SIG-M5 treated with dmso at 0.1 percent for 504 hours (cell line): ENCODE measurements around the gene CXCR4.
"Not testable (repeated sequence)": the region's sequence is repeated elsewhere in the genome, so short reads cannot be mapped to it uniquely, and the experiment has no call there.

Experiments
- DNase-seq: peaks from one replicate; lab custom pipeline; 2025; ENCODE audit not compliant: unreplicated experiment; lab: John Stamatoyannopoulos, UW

CXCR4 gene

DNA sequence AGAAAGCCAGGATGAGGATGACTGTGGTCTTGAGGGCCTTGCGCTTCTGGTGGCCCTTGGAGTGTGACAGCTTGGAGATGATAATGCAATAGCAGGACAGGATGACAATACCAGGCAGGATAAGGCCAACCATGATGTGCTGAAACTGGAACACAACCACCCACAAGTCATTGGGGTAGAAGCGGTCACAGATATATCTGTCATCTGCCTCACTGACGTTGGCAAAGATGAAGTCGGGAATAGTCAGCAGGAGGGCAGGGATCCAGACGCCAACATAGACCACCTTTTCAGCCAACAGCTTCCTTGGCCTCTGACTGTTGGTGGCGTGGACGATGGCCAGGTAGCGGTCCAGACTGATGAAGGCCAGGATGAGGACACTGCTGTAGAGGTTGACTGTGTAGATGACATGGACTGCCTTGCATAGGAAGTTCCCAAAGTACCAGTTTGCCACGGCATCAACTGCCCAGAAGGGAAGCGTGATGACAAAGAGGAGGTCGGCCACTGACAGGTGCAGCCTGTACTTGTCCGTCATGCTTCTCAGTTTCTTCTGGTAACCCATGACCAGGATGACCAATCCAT lies 2.7 kb downstream of the CXCR4 start:
- no peak for DNase-seq

DNA sequence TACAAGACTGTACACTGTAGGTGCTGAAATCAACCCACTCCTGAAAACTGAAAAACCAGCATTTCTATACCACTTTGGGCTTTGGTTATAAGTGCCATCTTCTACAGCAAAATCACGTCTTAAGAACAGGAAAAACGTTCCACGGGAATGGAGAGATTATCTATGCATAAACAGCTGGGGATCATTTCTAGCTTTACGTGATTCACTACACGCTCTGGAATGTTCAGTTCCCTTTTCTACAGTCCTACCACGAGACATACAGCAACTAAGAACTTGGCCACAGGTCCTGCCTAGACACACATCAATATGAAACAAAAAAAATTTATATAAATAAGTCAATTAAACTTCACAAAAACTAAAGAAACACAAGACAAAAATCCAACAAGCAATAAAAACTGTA lies 3.6 kb downstream of the CXCR4 start:
- DNase-seq = peak; percentile 80

DNA sequence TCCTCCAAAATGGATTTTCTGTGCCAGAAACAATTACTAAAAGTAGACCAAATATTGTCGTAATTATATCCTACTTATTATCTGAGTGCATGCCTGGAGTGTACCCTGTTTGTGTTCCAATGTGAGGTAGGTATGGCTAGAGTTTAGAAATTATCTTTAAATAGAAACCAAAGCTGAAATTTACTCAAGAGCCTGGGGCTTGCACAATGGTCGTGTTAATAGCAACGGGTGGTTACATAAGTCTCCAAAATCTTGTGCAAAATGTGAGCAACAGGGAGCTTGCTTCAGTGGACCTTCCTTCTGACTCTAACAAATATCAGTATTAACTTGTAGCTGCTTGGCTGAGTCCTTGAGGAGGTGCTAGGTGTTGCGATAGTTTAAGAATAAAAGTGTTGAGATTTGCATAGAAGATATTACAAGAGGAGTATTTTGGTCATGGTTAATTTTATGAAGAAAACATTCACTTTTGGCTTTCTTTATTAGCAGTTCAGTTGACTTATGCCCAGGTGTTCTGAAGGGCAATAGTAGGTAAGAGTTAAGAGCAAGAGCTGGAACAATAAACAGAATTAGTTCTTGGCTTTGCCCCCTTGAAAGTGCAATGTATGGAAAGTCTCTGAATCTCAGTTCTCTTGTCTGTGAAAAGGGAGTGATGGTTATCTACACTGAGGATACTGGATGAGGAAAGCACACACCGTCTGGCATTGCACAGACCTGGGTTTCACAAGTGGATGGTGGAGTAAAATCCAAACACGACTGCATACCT lies 4.6 kb downstream of the CXCR4 start:
- peak; percentile 98 for DNase-seq

DNA sequence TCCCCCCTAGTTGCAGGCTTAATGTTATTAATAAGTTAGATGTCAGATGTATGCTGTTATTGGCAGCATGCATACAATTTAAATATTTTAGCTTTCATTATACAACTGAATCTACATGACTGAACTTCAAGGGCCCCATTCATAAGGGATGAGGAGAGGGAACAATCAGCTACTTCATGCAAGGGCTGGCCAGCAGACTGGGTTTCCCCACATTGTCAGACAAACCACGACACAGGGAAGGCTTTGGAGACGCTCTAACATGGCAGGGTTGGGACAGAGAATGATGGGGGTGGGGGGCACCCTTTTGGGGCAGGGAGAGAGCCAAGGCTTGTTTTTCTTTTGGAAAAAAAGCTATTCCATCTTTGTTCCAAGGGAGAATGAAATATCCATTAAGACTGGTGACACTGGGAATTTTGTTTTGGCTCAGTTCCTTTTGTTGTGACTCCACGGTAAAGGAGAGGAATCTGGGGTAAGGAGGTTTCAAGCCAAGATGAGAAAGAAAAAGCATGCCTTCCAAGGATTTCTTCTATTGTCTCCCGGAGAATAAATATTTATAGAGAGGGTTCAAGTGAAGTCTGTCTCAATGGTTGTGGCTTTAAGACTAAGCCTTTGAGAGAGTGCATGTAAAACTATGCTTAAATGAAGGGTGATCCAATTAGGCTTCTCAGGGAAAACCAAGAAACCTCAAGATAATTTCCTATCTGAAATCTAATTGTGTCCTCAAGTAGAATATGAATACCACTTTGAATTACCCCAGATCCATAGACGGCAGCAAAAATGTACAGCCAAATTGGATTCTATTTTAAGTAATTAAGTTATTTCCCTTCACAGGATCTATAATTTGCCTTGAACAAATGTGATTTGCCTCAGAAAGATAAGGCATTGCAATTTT lies 5.4 kb downstream of the CXCR4 start:
- peak; percentile 47 for DNase-seq

- no peak for DNase-seq
Measured at GRCh38 chr2:136111711-136112110, 6.2 kb downstream of the CXCR4 start.

GRCh38 chr2:136110526-136110925 lies 7.4 kb downstream of the CXCR4 start:
- DNase-seq = peak; percentile 62

DNA sequence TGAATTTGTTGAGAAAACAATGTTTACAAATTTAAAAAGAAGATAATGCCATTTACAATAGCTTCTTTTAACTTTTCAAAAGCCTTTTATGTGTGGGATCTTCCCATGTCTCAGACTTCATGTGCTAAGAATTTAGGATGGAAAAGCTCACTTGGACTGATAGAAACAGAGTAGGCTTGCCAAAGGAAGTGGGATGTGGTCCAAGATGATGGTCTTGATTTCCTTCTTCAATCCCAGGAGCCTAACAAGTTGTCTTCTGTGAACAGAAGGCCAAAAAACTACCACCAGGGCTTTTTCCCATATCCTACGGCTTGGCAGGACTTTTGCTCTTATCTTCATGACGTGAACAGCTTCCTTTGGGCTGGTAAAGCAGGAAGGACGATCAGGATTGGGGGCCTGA lies 9.5 kb downstream of the CXCR4 start:
- no peak for DNase-seq

DNA sequence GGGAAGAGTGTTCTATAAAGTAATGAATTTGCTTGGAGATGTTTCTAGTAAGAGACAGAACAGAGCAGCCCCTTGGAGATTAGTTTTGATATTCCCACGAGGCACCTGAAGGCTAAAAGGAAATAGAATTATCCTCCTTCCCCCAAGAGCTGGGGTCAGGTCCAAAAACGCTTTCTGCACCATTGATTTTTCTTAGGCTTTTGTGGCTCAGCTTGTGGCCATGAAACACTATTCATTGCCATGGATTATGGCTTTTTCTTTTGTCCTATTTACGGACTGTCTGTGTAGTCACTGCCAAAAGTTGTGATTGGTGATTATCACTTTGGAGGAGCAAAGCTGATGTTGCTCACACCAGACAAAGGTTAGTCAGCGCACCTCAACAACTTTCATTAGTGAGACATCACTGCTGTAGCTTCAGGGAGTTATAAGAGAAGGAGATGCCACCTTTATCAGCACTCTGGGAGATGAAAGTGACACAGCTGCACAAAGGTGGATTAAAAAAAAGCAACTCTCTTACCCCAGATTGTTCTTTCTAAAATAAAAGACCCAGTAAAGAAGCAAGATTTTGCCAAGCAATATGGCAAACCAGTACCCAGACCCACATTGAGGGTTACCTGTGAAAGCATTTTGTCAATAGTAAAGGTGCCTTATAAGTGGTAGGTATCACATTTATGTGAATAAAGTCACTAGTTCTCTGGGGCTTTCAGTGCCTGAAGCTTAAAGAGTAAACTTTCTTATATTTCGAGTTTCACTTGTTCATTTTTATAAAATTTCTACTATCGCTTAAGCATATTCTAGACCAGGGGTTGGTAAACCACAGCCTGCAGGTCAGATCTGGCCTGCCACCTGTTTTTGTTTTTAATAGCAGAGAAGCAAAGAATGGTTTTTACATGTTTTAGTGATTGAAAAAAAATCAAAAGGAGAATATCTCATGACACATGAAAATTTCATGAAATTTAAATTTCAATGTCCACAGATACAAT lies 10.6 kb downstream of the CXCR4 start:
- no peak for DNase-seq

DNA sequence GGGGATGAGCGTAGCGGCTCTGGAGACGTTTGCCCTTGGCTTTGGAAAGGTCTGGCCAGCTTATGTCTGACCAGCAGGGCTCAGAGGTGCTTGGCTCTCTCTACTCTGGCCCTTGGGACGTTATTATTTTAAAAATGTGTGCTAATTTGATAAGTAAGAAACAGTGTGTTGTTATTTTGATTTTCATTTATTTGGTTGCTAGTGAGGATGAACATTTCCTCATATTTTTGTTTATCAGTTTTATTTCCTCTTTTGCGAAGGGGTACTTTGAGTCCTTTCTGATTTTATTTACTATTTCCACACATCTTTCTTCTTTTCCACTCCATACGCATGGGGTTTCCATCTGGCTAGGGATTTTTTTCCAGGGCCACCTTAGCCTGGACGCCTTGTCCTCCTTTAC lies 11.4 kb downstream of the CXCR4 start:
- DNase-seq = no peak

GRCh38 chr2:136104977-136105376 lies 13.0 kb downstream of the CXCR4 start:
- no peak for DNase-seq

DNA sequence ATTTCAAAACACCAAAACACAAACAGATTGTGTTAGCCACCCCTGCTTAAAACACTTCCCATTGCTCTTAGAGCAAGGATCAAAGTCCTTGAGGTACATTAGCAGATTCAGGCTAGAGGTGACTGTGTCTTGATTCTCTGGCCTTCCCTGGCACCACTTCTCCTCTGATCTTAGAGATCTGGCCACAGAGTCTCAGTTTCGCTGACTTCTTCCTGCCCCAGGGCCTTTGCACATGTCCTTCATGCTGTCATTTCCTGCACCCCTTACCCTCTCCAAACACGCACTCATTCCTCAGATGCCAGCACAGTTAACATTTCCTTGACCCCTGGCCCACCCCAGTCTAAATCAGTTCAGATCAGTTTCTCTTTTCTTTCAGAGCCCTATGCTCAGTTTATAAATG lies 16.9 kb downstream of the CXCR4 start:
- DNase-seq = no peak

DNA sequence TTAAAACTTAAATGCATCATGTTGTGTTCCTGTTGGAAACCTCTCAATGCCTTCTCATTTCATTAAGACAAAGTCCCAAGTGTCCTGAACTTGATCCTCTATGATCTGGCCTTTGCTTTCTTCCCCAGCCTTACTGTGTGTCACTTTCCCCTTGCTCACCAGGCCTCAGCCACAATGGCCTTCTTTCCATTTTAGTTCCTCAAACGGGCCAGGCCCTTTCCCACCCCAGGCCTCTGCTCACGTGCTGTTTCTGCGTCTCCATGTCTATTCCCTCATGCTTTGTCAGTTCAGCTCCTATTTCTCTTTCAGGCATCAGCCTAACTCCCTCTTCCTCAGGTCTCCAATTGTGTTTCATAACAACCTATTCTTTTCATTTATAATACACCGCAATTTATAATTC lies 19.5 kb downstream of the CXCR4 start:
- peak; percentile 31 for DNase-seq

DNA sequence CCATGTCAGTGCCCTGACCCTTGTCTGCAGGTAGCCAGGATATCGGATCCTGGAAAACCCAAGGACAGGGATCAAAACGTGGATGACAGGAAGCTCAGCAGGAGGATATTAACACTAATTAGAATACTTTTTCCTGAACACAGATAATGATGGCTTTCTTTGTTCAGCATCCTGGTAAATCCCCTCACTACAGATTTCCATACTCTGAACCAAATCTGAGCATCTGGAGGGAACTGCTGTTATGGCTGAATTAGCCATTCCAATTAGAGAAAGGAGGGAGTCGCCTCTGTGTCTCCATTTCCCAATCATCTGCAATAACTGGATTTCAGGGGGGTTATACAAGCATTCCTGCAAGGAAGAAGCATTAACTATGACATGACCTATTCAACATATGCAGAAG lies 24.4 kb downstream of the CXCR4 start:
- DNase-seq = no peak

DNA sequence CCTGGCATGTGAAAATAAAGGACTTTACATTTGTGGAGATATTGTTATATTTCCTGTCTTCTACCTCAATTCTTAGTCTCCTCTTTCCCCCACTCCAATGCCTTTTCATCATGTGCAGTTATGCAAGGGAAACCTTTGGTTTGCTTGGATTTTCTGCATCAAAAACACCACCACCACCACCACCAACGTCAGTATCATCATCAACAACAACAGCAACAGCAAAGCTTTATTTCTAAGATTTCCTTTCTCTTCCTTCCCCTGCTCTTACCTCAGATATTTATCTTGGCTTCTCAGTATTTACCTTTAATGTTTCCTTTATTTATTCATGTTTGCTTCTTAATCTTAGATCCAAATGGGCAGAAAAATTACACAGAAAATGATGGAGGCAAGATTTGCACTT lies 26.1 kb downstream of the CXCR4 start:
- no peak for DNase-seq

- DNase-seq = not testable (repeated sequence)
Measured at GRCh38 chr2:136087901-136088460, 30.0 kb downstream of the CXCR4 start.

GRCh38 chr2:136086253-136087016 lies 31.5 kb downstream of the CXCR4 start:
- no peak for DNase-seq

- no peak for DNase-seq
Measured at GRCh38 chr2:136085453-136086209, 32.3 kb downstream of the CXCR4 start.

GRCh38 chr2:136081582-136082210 lies 36.3 kb downstream of the CXCR4 start:
- DNase-seq = no peak
